OCI-LY7 (cell line): ENCODE data around the gene THYN1. TPM values are rescaled to one million over a fixed set of nuclear protein-coding genes. Genes with fewer than 3 reads are reported as not detected.

Experiments
- BruUV-seq: library from RNA; stranded (reverse); fragments of 400-500 nt; replicated peaks from 2 replicates; lab custom pipeline; 2021; lab: Mats Ljungman, UMichigan
- CTCF ChIA-PET: fragments of 300-600 bp; sonication (Branson Sonifier 250); formaldehyde crosslinking; loops from one replicate; lab custom pipeline; 2022; ENCODE audit warnings: antibody characterized with exemption; ENCODE audit not compliant: unreplicated experiment; lab: Charles Lee
- POLR2A ChIA-PET: fragments of 300-600 bp; sonication (Branson Sonifier 250); formaldehyde crosslinking; loops from one replicate; lab custom pipeline; 2022; ENCODE audit warnings: antibody characterized with exemption; lab: Charles Lee
- DNase-seq: peaks from one replicate; pipeline ENCODE4 v3.0.0-alpha.2; 2015; ENCODE audit warnings: low spot score
- H2AFZ ChIP-seq: fragments of 200-600 bp; sonication (generic), shearing (Covaris generic); 2 replicates; pipeline ENCODE4 v1.6.1; 2014; ENCODE audit warnings: mild to moderate bottlenecking, antibody characterized with exemption, low read length, moderate library complexity
- H3K27ac ChIP-seq: fragments of 200-600 bp; sonication (generic); 2 replicates; pipeline ENCODE4 v1.5.1; 2014; ENCODE audit warnings: mixed run types, low read depth, mild to moderate bottlenecking, moderate library complexity, low read length, inconsistent platforms; ENCODE audit not compliant: poor library complexity, severe bottlenecking
- H3K36me3 ChIP-seq: fragments of 200-600 bp; sonication (generic); 2 replicates; pipeline ENCODE4 v1.6.1; 2014; ENCODE audit warnings: mild to moderate bottlenecking, antibody characterized with exemption, low read length, moderate library complexity, mixed read lengths; ENCODE audit not compliant: insufficient read depth
- H3K4me1 ChIP-seq: fragments of 200-600 bp; sonication (generic); 2 replicates; pipeline ENCODE4 v1.5.1; 2014; ENCODE audit warnings: mild to moderate bottlenecking, low read length; ENCODE audit not compliant: insufficient read depth, poor library complexity, severe bottlenecking
- H3K4me2 ChIP-seq: fragments of 200-600 bp; sonication (generic); 2 replicates; pipeline ENCODE4 v1.6.1; 2014; ENCODE audit warnings: mild to moderate bottlenecking, low read length
- H3K4me3 ChIP-seq: fragments of 200-600 bp; sonication (generic); 2 replicates; pipeline ENCODE4 v1.5.1; 2014; ENCODE audit warnings: mild to moderate bottlenecking, low read depth, low read length; ENCODE audit not compliant: poor library complexity, severe bottlenecking
- H3K79me2 ChIP-seq: fragments of 200-600 bp; sonication (generic); 2 replicates; pipeline ENCODE4 v1.6.1; 2016; ENCODE audit warnings: low read depth, mild to moderate bottlenecking, low read length, moderate library complexity, mixed read lengths; ENCODE audit not compliant: insufficient read depth
- H3K9me2 ChIP-seq: fragments of 200-600 bp; sonication (generic); 2 replicates; pipeline ENCODE4 v1.6.1; 2016; ENCODE audit warnings: mild to moderate bottlenecking, low read length, mixed read lengths; ENCODE audit not compliant: insufficient read depth
- H3K9me3 ChIP-seq: fragments of 200-600 bp; sonication (generic); 2 replicates; pipeline ENCODE4 v1.6.1; 2014; ENCODE audit warnings: mild to moderate bottlenecking, mixed run types, low read length, mixed read lengths
- H4K20me1 ChIP-seq: fragments of 200-600 bp; sonication (generic); 2 replicates; pipeline ENCODE4 v1.6.1; 2014; ENCODE audit warnings: mild to moderate bottlenecking, antibody characterized with exemption, low read length, moderate library complexity, mixed read lengths; ENCODE audit not compliant: insufficient read depth
- CTCF ChIP-seq: fragments of 200-600 bp; sonication (generic); conservative IDR thresholded peaks from 2 replicates; pipeline ENCODE4 v1.5.1; 2014; ENCODE audit warnings: mild to moderate bottlenecking, antibody characterized with exemption, low read length, moderate library complexity, mixed read lengths
- EZH2phosphoT487 ChIP-seq: fragments of 200-600 bp; sonication (generic); IDR thresholded peaks from 2 replicates; pipeline ENCODE4 v1.6.1; 2018; ENCODE audit warnings: low read depth, borderline replicate concordance, mild to moderate bottlenecking, mixed run types, antibody characterized with exemption, low read length, moderate library complexity, mixed read lengths
- intact Hi-C: fragments of 100-400 bp; cut with micrococcal nuclease; formaldehyde crosslinking; loops from one replicate; pipeline ENCODE4 v1.10.0; 2022; ENCODE audit not compliant: unreplicated experiment
- total RNA-seq, 2 experiments: library from RNA; depleted of rRNA in 1 of 2; stranded (reverse); fragments of >200 nt in 1 of 2; shearing (Covaris generic) in 1 of 2; gene quantifications; 2 replicates each; pipeline ENCODE4 v1.2.3, GENCODE V29; 2014 to 2022

THYN1 gene
- total RNA-seq, 2 experiments from 2014 or later = 51.6 to 101 TPM

DNA sequence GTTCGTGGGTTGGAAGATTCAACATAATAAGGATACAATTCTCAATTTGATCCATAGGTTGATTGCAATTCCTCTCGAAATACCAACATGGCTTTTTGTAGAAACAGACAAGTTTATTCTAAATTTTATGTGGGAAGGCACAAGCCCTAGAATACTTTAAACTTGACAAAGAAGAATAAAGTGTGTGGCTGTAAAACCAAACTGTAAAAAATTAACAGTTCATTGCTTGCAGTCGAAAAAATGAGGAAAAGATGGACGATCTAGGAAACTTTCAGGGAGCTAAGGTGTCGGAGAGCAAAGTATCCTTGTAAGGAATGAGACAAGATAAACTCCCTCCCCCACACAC lies 22.0 kb upstream of the THYN1 start:
- ChIA-PET CTCF (no interaction called here), POLR2A (no interaction called here)
- no peaks in the 10 kb centered on the region for H3K9me3 ChIP-seq
- H3K36me3 ChIP-seq = no peaks in the 10 kb centered on the region
- no peak overlapping the region for H3K4me3 ChIP-seq
- no TSS peak for BruUV-seq
- no peaks in the 10 kb centered on the region for H3K4me1 ChIP-seq
- DNase-seq = no peak
- no peak overlapping the region for H3K27ac ChIP-seq
- H3K79me2 ChIP-seq = no peaks in the 10 kb centered on the region
- TF ChIP-seq CTCF = no peak
- no peak for TF ChIP-seq EZH2phosphoT487
- H3K4me2 ChIP-seq = no peak overlapping the region
- no peaks in the 10 kb centered on the region for H4K20me1 ChIP-seq
- H2AFZ ChIP-seq = no peak overlapping the region
- intact Hi-C loops = no loop called here
- no peaks in the 10 kb centered on the region for H3K9me2 ChIP-seq

- intact Hi-C loops = no loop called here
- Histone ChIP-seq H3K79me2 (no peaks in the 10 kb centered on the region), H3K4me3 (no peak overlapping the region), H3K36me3 (no peaks in the 10 kb centered on the region), H3K9me3 (no peaks in the 10 kb centered on the region), H3K9me2 (no peaks in the 10 kb centered on the region), H3K27ac (no peak overlapping the region), H3K4me1 (no peaks in the 10 kb centered on the region), H3K4me2 (no peak overlapping the region), H2AFZ (no peak overlapping the region), H4K20me1 (no peaks in the 10 kb centered on the region)
- ChIA-PET POLR2A (no interaction called here), CTCF (no interaction called here)
- DNase-seq = no peak
- no peak for TF ChIP-seq EZH2phosphoT487
- no peak for TF ChIP-seq CTCF
- BruUV-seq = no TSS peak
These were observed 20.2 kb upstream of the THYN1 start for GRCh38 chr11:134273317-134273712.

DNA sequence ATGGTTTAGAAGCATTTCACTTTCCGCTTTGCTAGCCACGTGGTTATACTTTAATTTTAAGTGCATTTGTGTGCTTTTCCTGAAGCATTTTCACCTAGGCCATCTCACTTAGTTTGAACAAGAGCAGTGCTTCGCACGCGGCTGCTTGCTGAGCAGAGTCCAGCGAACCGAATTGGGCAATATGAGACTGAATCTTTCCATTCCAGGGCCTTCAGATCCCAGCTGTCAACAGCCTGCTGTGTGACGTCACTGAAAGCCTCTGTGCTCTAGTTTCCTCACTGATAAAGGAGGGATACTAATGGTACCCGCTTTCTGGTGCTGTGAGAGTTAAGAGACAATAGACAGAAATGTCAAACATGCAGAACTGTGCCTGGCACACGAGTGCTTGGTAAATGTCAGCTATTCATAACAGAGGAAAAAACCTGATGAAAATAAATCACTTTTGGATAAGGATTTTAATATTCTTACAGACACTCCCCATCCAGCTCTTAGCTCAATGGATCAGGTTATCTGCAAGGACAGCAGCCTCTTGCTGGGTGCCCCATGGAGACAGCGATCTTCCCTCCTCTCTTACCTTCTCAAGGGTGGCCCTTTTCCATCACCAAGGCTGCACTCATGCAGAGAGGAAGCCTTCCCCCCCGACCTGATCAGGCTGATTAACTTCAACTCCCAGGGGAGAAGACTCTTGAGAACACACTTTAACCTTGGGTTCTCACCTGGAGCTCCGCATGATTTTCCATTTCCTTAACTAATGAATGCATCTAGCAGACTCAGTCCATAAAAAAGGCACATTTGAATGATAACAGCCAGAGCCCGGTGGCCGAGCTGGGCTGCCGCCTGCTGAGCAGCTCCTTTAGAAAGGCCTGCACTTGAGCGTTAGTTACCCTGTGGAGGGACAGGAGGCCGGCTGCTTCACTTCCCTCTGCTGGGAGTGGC lies 19.5 kb upstream of the THYN1 start:
- H3K27ac ChIP-seq = no peak overlapping the region
- POLR2A ChIA-PET = interaction anchor here (0.6 to 0.8 kb wide), 2 partner anchors 19 to 153 kb away, joined by 4 to 5 read pairs; no protein-coding TSS in a partner anchor
- intact Hi-C loops = no loop called here

More for the DNA sequence above, 19.5 kb upstream of the THYN1 start:
- Histone ChIP-seq H3K9me2 (no peaks in the 10 kb centered on the region), H4K20me1 (no peaks in the 10 kb centered on the region), H3K4me2 (no peak overlapping the region), H3K36me3 (no peaks in the 10 kb centered on the region), H3K79me2 (no peaks in the 10 kb centered on the region), H3K9me3 (no peaks in the 10 kb centered on the region), H3K4me3 (no peak overlapping the region), H2AFZ (no peak overlapping the region), H3K4me1 (no peaks in the 10 kb centered on the region)
- BruUV-seq = no TSS peak
- no peak for DNase-seq
- no peak for TF ChIP-seq CTCF
- TF ChIP-seq EZH2phosphoT487 = no peak
- CTCF ChIA-PET = no interaction called here
